GM12878 (cell line): ENCODE data around the gene CDH20. TPM values are rescaled to one million over a fixed set of nuclear protein-coding genes. Genes with fewer than 3 reads are reported as not detected.

Experiments used
- CUX1 ChIP-seq: IDR thresholded peaks from 2 replicates; pipeline ENCODE4 v1.6.1; 2012; ENCODE audit warnings: improper control_type of control experiment, low read depth, low read length; ENCODE audit not compliant: insufficient replicate concordance
- POU2F2 ChIP-seq: IDR thresholded peaks from 3 replicates; pipeline ENCODE4 v1.6.1; 2011; ENCODE audit warnings: low read depth, mild to moderate bottlenecking, low read length, borderline replicate concordance
- USF1 ChIP-seq: IDR thresholded peaks from 2 replicates; pipeline ENCODE4 v1.6.1; 2011; ENCODE audit warnings: borderline replicate concordance, low read depth, mild to moderate bottlenecking, moderate library complexity, mixed read lengths, low read length; ENCODE audit not compliant: insufficient read depth; ENCODE audit errors: extremely low read length
- ZNF687 ChIP-seq: fragments of 450-650 bp; IDR thresholded peaks from 2 replicates; pipeline ENCODE4 v1.6.1; 2017; ENCODE audit warnings: mild to moderate bottlenecking, moderate library complexity
- polyA plus RNA-seq, 11 experiments: library from polyadenylated mRNA; depleted of rRNA in 4 of 11; unstranded in 6 of 11; stranded (reverse) in 5 of 11; fragments of >200 nt; fragmentation: Nextera tagmentation in 4 of 11; fragmentation: Illumina TruSeq in 1 of 11; extraction: Ambion mirVana in 4 of 11; extraction: Trizol in 1 of 11; gene quantifications; 1 replicate in 1 of 11; 2 replicates in 10 of 11; pipeline versions ENCODE4 v1.2.1 to v1.2.3, GENCODE V29; 2011 to 2016; ENCODE audit warnings: inconsistent platforms in 2 of 11, missing spikeins in 2 of 11, low read depth in 1 of 11
- total RNA-seq, 4 experiments: library from RNA; depleted of rRNA in 3 of 4; stranded (reverse); fragments of >200 nt in 3 of 4; fragmentation: Illumina TruSeq in 1 of 4; extraction: Trizol in 1 of 4; gene quantifications; 2 replicates each; pipeline versions ENCODE4 v1.2.1 to v1.2.3, GENCODE V29; 2013 to 2021

CDH20 gene
- total and polyA plus RNA-seq, 10 of the 15 experiments (the other 5 are each of a cell fraction or from before 2014, with no cell fraction given), result not detected

- TF ChIP-seq ZNF687 (no peak), CUX1 (no peak), POU2F2 (no peak), USF1 (no peak)
Measured at GRCh38 chr18:61466736-61467135, 133.5 kb downstream of the CDH20 start (continued).
